ENCODE data around the gene AGMAT.

The AGMAT gene

GRCh38 chr1:15575549-15576150, 9.2 kb downstream of the AGMAT start:
- no peak for DNase-seq (ENCODE audit: low read depth)
- in situ Hi-C loops (cut with HindIII; ENCODE audit: low sequenced_read_pairs) = no loop called here
- H3K4me3 ChIP-seq (ENCODE audit: low read depth, low read length) = no peak overlapping the region
- no peak for TF ChIP-seq CTCF (IDR thresholded peaks at IDR 0.05; ENCODE audit: low read depth, low read length, missing control alignments)

- TF ChIP-seq CTCF (IDR thresholded peaks at IDR 0.05; ENCODE audit: low read depth, low read length, missing control alignments) = no peak
- in situ Hi-C loops (cut with HindIII; ENCODE audit: low sequenced_read_pairs) = no loop called here
- no peak for DNase-seq (ENCODE audit: low read depth)
- no peak overlapping the region for H3K4me3 ChIP-seq (ENCODE audit: low read depth, low read length)
Measured at GRCh38 chr1:15574741-15575140, 10.1 kb downstream of the AGMAT start.

GRCh38 chr1:15573477-15573876, 11.4 kb downstream of the AGMAT start:
- no peak overlapping the region for H3K4me3 ChIP-seq (ENCODE audit: low read depth, low read length)
- in situ Hi-C loops (cut with HindIII; ENCODE audit: low sequenced_read_pairs) = no loop called here
- TF ChIP-seq CTCF (IDR thresholded peaks at IDR 0.05; ENCODE audit: low read depth, low read length, missing control alignments) = no peak
- no peak for DNase-seq (ENCODE audit: low read depth)

- in situ Hi-C loops (cut with HindIII; ENCODE audit: low sequenced_read_pairs) = no loop called here
- H3K4me3 ChIP-seq (ENCODE audit: low read depth, low read length) = no peak overlapping the region
- no peak for TF ChIP-seq CTCF (IDR thresholded peaks at IDR 0.05; ENCODE audit: low read depth, low read length, missing control alignments)
- no peak for DNase-seq (ENCODE audit: low read depth)
Measured at GRCh38 chr1:15571266-15571665, 13.6 kb downstream of the AGMAT start.

- in situ Hi-C loops (cut with HindIII; ENCODE audit: low sequenced_read_pairs) = no loop called here
- no peak overlapping the region for H3K4me3 ChIP-seq (ENCODE audit: low read depth, low read length)
- no peak for DNase-seq (ENCODE audit: low read depth)
- TF ChIP-seq CTCF (IDR thresholded peaks at IDR 0.05; ENCODE audit: low read depth, low read length, missing control alignments) = no peak
Measured at GRCh38 chr1:15570861-15571260, 14.0 kb downstream of the AGMAT start.

- in situ Hi-C loops (cut with HindIII; ENCODE audit: low sequenced_read_pairs) = no loop called here
- DNase-seq (ENCODE audit: low read depth) = no peak
- no peak for TF ChIP-seq CTCF (IDR thresholded peaks at IDR 0.05; ENCODE audit: low read depth, low read length, missing control alignments)
- no peak overlapping the region for H3K4me3 ChIP-seq (ENCODE audit: low read depth, low read length)
Measured at GRCh38 chr1:15568387-15569073, 16.3 kb downstream of the AGMAT start.

Measured in astrocyte of the cerebellum (primary cell).